IMR-90 (cell line): Measurements from ENCODE around the gene C14orf93. TPM values are rescaled to one million over a fixed set of nuclear protein-coding genes. Genes with fewer than 3 reads are reported as not detected.

Experiments
- ATAC-seq: fragments of 200-7000 bp; cut with Tn5 transposase; 2 replicates; pipeline ENCODE4 v1.9.1; 2020; ENCODE audit warnings: low read depth, mild to moderate bottlenecking, moderate library complexity
- BruUV-seq: library from RNA; stranded (reverse); fragments of 400-500 nt; replicated peaks from 2 replicates; lab custom pipeline; 2021; lab: Mats Ljungman, UMichigan
- CTCF ChIA-PET: fragments of 300-600 bp; formaldehyde crosslinking; extraction: SDS; loops from one replicate; lab custom pipeline; 2021; ENCODE audit warnings: antibody characterized with exemption; lab: Yijun Ruan, JAX
- POLR2A ChIA-PET: fragments of 300-600 bp; sonication (Branson Sonifier 250); formaldehyde crosslinking; loops from one replicate; lab custom pipeline; 2022; ENCODE audit warnings: antibody characterized with exemption; ENCODE audit not compliant: unreplicated experiment; lab: Charles Lee
- DNase-seq: peaks from one replicate; pipeline ENCODE4 v3.0.0; 2013
- H2AFZ ChIP-seq: replicated peaks from 2 replicates; pipeline ENCODE3; 2013; ENCODE audit warnings: low read length, mild to moderate bottlenecking; ENCODE audit not compliant: poor library complexity
- H2AK5ac ChIP-seq: 2 replicates; pipeline ENCODE4 v1.6.1; 2013; ENCODE audit warnings: low read depth, low read length, inconsistent platforms
- H2AK9ac ChIP-seq: replicated peaks from 2 replicates; pipeline ENCODE3; 2013; ENCODE audit warnings: mild to moderate bottlenecking, low read depth, low read length, moderate library complexity; ENCODE audit not compliant: poor library complexity
- H2BK120ac ChIP-seq: 2 replicates; pipeline ENCODE4 v1.6.1; 2013; ENCODE audit warnings: low read depth, low read length, inconsistent platforms
- H2BK15ac ChIP-seq: 3 replicates; pipeline ENCODE4 v1.6.1; 2013; ENCODE audit warnings: low read depth, low read length, inconsistent platforms
- H2BK20ac ChIP-seq: 2 replicates; pipeline ENCODE4 v1.6.1; 2013; ENCODE audit warnings: low read depth, mild to moderate bottlenecking, inconsistent platforms, low read length, moderate library complexity
- H2BK5ac ChIP-seq: 2 replicates; pipeline ENCODE4 v1.6.1; 2013; ENCODE audit warnings: mild to moderate bottlenecking, low read depth, low read length, inconsistent platforms; ENCODE audit not compliant: poor library complexity, severe bottlenecking
- H3K14ac ChIP-seq: replicated peaks from 2 replicates; pipeline ENCODE4 v1.6.1; 2013; ENCODE audit warnings: low read depth, low read length, inconsistent platforms
- H3K18ac ChIP-seq: 2 replicates; pipeline ENCODE4 v1.6.1; 2013; ENCODE audit warnings: low read depth, low read length, control low read depth
- H3K23ac ChIP-seq: 2 replicates; pipeline ENCODE4 v1.6.1; 2013; ENCODE audit warnings: low read depth, low read length, inconsistent platforms
- H3K27ac ChIP-seq: 2 replicates; pipeline ENCODE4 v1.5.1; 2013; ENCODE audit warnings: mild to moderate bottlenecking, control low read depth, low read length; ENCODE audit not compliant: insufficient read depth
- H3K27me3 ChIP-seq: 2 replicates; pipeline ENCODE4 v1.6.1; 2013; ENCODE audit warnings: low read length; ENCODE audit not compliant: control insufficient read depth, insufficient read depth
- H3K36me3 ChIP-seq: 2 replicates; pipeline ENCODE4 v1.6.1; 2013; ENCODE audit warnings: low read length, mixed read lengths; ENCODE audit not compliant: control insufficient read depth, insufficient read depth
- H3K4ac ChIP-seq: 2 replicates; pipeline ENCODE4 v1.6.1; 2013; ENCODE audit warnings: low read depth, low read length, inconsistent platforms
- H3K4me1 ChIP-seq: 2 replicates; pipeline ENCODE4 v1.6.1; 2013; ENCODE audit warnings: low read length, mixed read lengths; ENCODE audit not compliant: control insufficient read depth, insufficient read depth
- H3K4me2 ChIP-seq: 2 replicates; pipeline ENCODE4 v1.6.1; 2013; ENCODE audit warnings: low read depth, mild to moderate bottlenecking, control low read depth, low read length, moderate library complexity
- H3K4me3 ChIP-seq: 2 replicates; pipeline ENCODE4 v1.5.1; 2013; ENCODE audit warnings: low read depth, mild to moderate bottlenecking, control low read depth, low read length, moderate library complexity; ENCODE audit not compliant: insufficient read depth
- H3K56ac ChIP-seq: 2 replicates; pipeline ENCODE4 v1.6.1; 2013; ENCODE audit warnings: low read length, inconsistent platforms; ENCODE audit not compliant: insufficient read depth; ENCODE audit errors: extremely low read depth
- H3K79me1 ChIP-seq, 2 experiments: 2 replicates each; pipeline ENCODE4 v1.6.1; 2013; ENCODE audit warnings: low read length in 2 of 2, inconsistent platforms in 1 of 2, low read depth in 1 of 2
- H3K9ac ChIP-seq: 2 replicates; pipeline ENCODE4 v1.6.1; 2013; ENCODE audit warnings: low read depth, low read length, control low read depth
- H3K9me1 ChIP-seq: 2 replicates; pipeline ENCODE4 v1.6.1; 2013; ENCODE audit warnings: low read length, inconsistent platforms; ENCODE audit not compliant: insufficient read depth
- H3K9me3 ChIP-seq: 2 replicates; pipeline ENCODE4 v1.6.1; 2013; ENCODE audit warnings: low read length; ENCODE audit not compliant: control insufficient read depth, insufficient read depth
- H4K20me1 ChIP-seq: 2 replicates; pipeline ENCODE4 v1.6.1; 2013; ENCODE audit warnings: low read length, inconsistent platforms; ENCODE audit not compliant: insufficient read depth
- H4K5ac ChIP-seq: 2 replicates; pipeline ENCODE4 v1.6.1; 2013; ENCODE audit warnings: mild to moderate bottlenecking, low read depth, low read length, control low read depth
- H4K8ac ChIP-seq, 2 experiments: 2 replicates each; pipeline ENCODE4 v1.6.1; 2013; ENCODE audit warnings: low read depth in 2 of 2, low read length in 2 of 2, control low read depth in 1 of 2, inconsistent platforms in 1 of 2
- H4K91ac ChIP-seq: 2 replicates; pipeline ENCODE4 v1.6.1; 2013; ENCODE audit warnings: low read depth, low read length, inconsistent platforms; ENCODE audit not compliant: insufficient read depth
- BHLHE40 ChIP-seq: fragments of 150-350 bp; IDR thresholded peaks from 2 replicates; pipeline ENCODE4 v1.6.1; 2016; ENCODE audit warnings: mild to moderate bottlenecking, low read depth, low read length
- CHD1 ChIP-seq: IDR thresholded peaks from 2 replicates; pipeline ENCODE4 v1.6.1; 2012; ENCODE audit warnings: low read depth, low read length, improper control_type of control experiment
- ELK1 ChIP-seq: fragments of 150-350 bp; IDR thresholded peaks from 2 replicates; pipeline ENCODE4 v1.6.1; 2016; ENCODE audit warnings: low read depth, mild to moderate bottlenecking, low read length, moderate library complexity, borderline replicate concordance
- MAFK ChIP-seq: IDR thresholded peaks from 2 replicates; pipeline ENCODE4 v1.6.1; 2012; ENCODE audit warnings: low read depth, low read length, improper control_type of control experiment
- NFE2L2 ChIP-seq: fragments of 150-350 bp; IDR thresholded peaks from 2 replicates; pipeline ENCODE4 v1.6.1; 2016; ENCODE audit warnings: low read depth, mild to moderate bottlenecking, low read length
- POLR2A ChIP-seq: IDR thresholded peaks from 2 replicates; pipeline ENCODE4 v1.6.1; 2012; ENCODE audit warnings: mild to moderate bottlenecking, low read depth, low read length
- RAD21 ChIP-seq: IDR thresholded peaks from 2 replicates; pipeline ENCODE4 v1.6.1; 2012; ENCODE audit warnings: low read length, improper control_type of control experiment
- RCOR1 ChIP-seq: IDR thresholded peaks from 2 replicates; pipeline ENCODE4 v1.6.1; 2012; ENCODE audit warnings: mild to moderate bottlenecking, low read length, improper control_type of control experiment; ENCODE audit not compliant: insufficient replicate concordance
- SMC3 ChIP-seq: fragments of 150-350 bp; IDR thresholded peaks from 2 replicates; pipeline ENCODE4 v1.6.1; 2016; ENCODE audit warnings: low read depth, mild to moderate bottlenecking, antibody characterized with exemption, low read length, moderate library complexity
- whole genome bisulfite sequencing, 2 experiments: methylation state at CpG; one replicate each; pipeline versions ENCODE4 v1.1.5 to v1.1.7; 2013; ENCODE audit warnings: missing lambda C conversion rate in 2 of 2; ENCODE audit not compliant: insufficient read length in 1 of 2; ENCODE audit errors: extremely low coverage in 2 of 2; 5-methylcytosine and 5-hydroxymethylcytosine counted together
- dilution Hi-C: fragments of 300-500 bp; cut with HindIII; formaldehyde crosslinking; loops from one replicate; pipeline ENCODE4 v1.14.3; 2018; ENCODE audit warnings: low sequenced_read_pairs; ENCODE audit not compliant: unreplicated experiment
- in situ Hi-C: fragments of 300-500 bp; cut with MboI; formaldehyde crosslinking; loops from 3 replicates; pipeline ENCODE4 v1.14.3; 2019; ENCODE audit warnings: low sequenced_read_pairs, inconsistent platforms, mixed read lengths
- intact Hi-C: fragments of 100-400 bp; cut with micrococcal nuclease; formaldehyde crosslinking; loops from 2 replicates; pipeline ENCODE4 v1.10.0; 2022
- polyA plus RNA-seq, 3 experiments: library from polyadenylated mRNA; depleted of rRNA; stranded (reverse); fragments of >200 nt; gene quantifications; 2 replicates each; pipeline ENCODE4 v1.2.3, GENCODE V29; 2012; ENCODE audit warnings: low replicate concordance in 1 of 3
- total RNA-seq: library from RNA; depleted of rRNA; stranded (reverse); fragments of >200 nt; gene quantifications from 2 replicates; pipeline ENCODE4 v1.2.3, GENCODE V29; 2012
- TF ChIP-seq, protein P1 (sequence below): fragments of 150-350 bp; IDR thresholded peaks from 2 replicates; pipeline ENCODE4 v1.6.1; 2017; ENCODE audit warnings: mild to moderate bottlenecking, antibody characterized with exemption, low read length, low read depth
- TF ChIP-seq, protein P2 (sequence below): conservative IDR thresholded peaks from 2 replicates; pipeline ENCODE4 v1.5.1; 2012; ENCODE audit warnings: mild to moderate bottlenecking, low read depth, low read length, improper control_type of control experiment

C14orf93 gene
- total and polyA plus RNA-seq, 2 of the 4 experiments (the other 2 are of a cell fraction) = 5.4 to 5.7 TPM

DNA sequence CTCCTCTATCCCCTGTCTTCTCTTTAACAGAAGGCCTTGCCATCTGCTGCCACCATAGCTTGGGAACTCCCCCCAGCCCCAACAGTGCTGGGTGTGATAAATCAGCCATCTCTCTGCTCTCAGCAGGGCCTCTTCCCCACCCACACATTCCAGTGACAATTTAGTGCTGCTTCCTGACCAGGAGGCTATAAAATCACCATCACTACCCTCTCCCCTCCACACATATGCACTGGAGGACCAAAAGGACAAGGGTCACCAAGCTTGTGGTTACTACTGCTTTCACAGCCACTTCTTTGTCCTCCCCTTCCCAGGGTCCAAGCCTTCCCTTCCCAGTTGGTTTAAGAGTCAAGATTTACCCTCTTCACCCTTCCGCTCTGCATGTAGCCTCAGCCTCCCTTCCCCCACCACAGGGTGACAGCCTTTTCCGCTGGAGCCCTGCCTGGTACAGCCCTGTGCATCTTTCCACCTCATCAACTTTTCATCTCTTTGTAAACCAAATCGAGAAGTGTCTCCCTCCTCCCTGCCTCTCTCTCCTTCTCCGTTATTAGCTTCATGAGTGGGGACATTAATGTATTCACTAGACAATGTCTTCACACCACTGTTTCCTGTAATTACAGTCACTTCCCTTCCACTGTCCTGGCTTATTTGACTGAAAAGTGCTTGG lies 15.3 kb upstream of the C14orf93 start:
- H3K36me3 ChIP-seq = peaks cover 19% of the 10 kb centered on the region
- H3K4me2 ChIP-seq = no peak overlapping the region
- dilution Hi-C loops (no loop called here), in situ Hi-C loops (no loop called here), intact Hi-C loops (no loop called here)
- no peak overlapping the region for H4K5ac ChIP-seq
- no peak overlapping the region; the same call in 1 of the 2 replicates for H3K4ac ChIP-seq
- H2AK5ac ChIP-seq = peak overlapping the region; percentile 3; the same call in 1 of the 2 replicates
- no peak overlapping the region for H2AFZ ChIP-seq
- no peak overlapping the region for H4K91ac ChIP-seq
- peaks cover 14 to 23% of the 10 kb centered on the region in 2 experiments; a peak in 3 of 4 replicates for H3K79me1 ChIP-seq
- ChIA-PET POLR2A (no interaction called here), CTCF (interaction anchor here (1.1 kb wide), 1 partner anchor 44 kb away, joined by 3 read pairs; no protein-coding TSS in a partner anchor)
- H3K9ac ChIP-seq = no peak overlapping the region
- no peak overlapping the region for H3K56ac ChIP-seq
- peak overlapping the region; percentile 17 for H2BK5ac ChIP-seq
- H2BK20ac ChIP-seq = no peak overlapping the region
- H3K23ac ChIP-seq = no peak overlapping the region
- no peak overlapping the region for H2AK9ac ChIP-seq
- H3K9me1 ChIP-seq = peaks cover 9% of the 10 kb centered on the region
- TF ChIP-seq SMC3 (no peak), POLR2A (no peak), MAFK (no peak), NFE2L2 (no peak), RAD21 (no peak), BHLHE40 (no peak), ELK1 (no peak), RCOR1 (no peak), CHD1 (no peak)
- TF ChIP-seq, protein P1, sequence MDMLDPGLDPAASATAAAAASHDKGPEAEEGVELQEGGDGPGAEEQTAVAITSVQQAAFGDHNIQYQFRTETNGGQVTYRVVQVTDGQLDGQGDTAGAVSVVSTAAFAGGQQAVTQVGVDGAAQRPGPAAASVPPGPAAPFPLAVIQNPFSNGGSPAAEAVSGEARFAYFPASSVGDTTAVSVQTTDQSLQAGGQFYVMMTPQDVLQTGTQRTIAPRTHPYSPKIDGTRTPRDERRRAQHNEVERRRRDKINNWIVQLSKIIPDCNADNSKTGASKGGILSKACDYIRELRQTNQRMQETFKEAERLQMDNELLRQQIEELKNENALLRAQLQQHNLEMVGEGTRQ = no peak
- TF ChIP-seq, protein P2, sequence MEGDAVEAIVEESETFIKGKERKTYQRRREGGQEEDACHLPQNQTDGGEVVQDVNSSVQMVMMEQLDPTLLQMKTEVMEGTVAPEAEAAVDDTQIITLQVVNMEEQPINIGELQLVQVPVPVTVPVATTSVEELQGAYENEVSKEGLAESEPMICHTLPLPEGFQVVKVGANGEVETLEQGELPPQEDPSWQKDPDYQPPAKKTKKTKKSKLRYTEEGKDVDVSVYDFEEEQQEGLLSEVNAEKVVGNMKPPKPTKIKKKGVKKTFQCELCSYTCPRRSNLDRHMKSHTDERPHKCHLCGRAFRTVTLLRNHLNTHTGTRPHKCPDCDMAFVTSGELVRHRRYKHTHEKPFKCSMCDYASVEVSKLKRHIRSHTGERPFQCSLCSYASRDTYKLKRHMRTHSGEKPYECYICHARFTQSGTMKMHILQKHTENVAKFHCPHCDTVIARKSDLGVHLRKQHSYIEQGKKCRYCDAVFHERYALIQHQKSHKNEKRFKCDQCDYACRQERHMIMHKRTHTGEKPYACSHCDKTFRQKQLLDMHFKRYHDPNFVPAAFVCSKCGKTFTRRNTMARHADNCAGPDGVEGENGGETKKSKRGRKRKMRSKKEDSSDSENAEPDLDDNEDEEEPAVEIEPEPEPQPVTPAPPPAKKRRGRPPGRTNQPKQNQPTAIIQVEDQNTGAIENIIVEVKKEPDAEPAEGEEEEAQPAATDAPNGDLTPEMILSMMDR = no peak
- H3K14ac ChIP-seq = 0 out of 2 replicates have a peak overlapping the region, but pooled peaks have one; percentile 19
- 53% methylated on average over 2 of the region's 4 CpGs; no CpG with 5 or more reads in 1 of the 2 experiments for WGBS, 2 experiments
- H2BK120ac ChIP-seq = no peak overlapping the region
- H4K20me1 ChIP-seq = peaks cover 15% of the 10 kb centered on the region
- no peaks in the 10 kb centered on the region for H3K27me3 ChIP-seq
- ATAC-seq (peak; percentile 50), DNase-seq (no peak)
- H3K27ac ChIP-seq = no peak overlapping the region
- no peak overlapping the region for H2BK15ac ChIP-seq
- no TSS peak for BruUV-seq
- H3K4me3 ChIP-seq = no peak overlapping the region
- no peak overlapping the region for H4K8ac ChIP-seq
- no peak overlapping the region for H3K18ac ChIP-seq
- no peaks in the 10 kb centered on the region for H3K9me3 ChIP-seq
- H3K4me1 ChIP-seq = peaks cover 11% of the 10 kb centered on the region
